Parathyroid adenoma (tissue), 2 donors: ENCODE results near the gene LARGE1.

ENCODE experiments used
- H2AFZ ChIP-seq: fragments of 300-600 bp; sonication (generic); one replicate; pipeline ENCODE4 v1.7.0; 2017; ENCODE audit warnings: antibody characterized with exemption, mild to moderate bottlenecking
- H3K27ac ChIP-seq: fragments of 300-600 bp; sonication (generic); one replicate; pipeline ENCODE4 v1.7.0; 2017
- H3K27me3 ChIP-seq: fragments of 300-600 bp; sonication (generic); one replicate; pipeline ENCODE4 v1.7.0; 2017; ENCODE audit warnings: low read length; ENCODE audit not compliant: control insufficient read depth, insufficient read depth
- H3K36me3 ChIP-seq: fragments of 300-600 bp; sonication (generic); one replicate; pipeline ENCODE4 v1.7.0; 2017; ENCODE audit warnings: low read length; ENCODE audit not compliant: control insufficient read depth, insufficient read depth
- H3K4me1 ChIP-seq: fragments of 300-600 bp; sonication (generic); one replicate; pipeline ENCODE4 v1.7.0; 2017; ENCODE audit warnings: control low read depth
- H3K4me2 ChIP-seq: fragments of 300-600 bp; sonication (generic); one replicate; pipeline ENCODE4 v1.7.0; 2017; ENCODE audit warnings: low read length
- H3K4me3 ChIP-seq: fragments of 300-600 bp; sonication (generic); one replicate; pipeline ENCODE4 v1.7.0; 2017; ENCODE audit warnings: low read depth, low read length
- H3K79me2 ChIP-seq: fragments of 300-600 bp; sonication (generic); one replicate; pipeline ENCODE4 v1.7.0; 2017; ENCODE audit warnings: control low read depth
- H3K9ac ChIP-seq: fragments of 300-600 bp; sonication (generic); one replicate; pipeline ENCODE4 v1.7.0; 2017; ENCODE audit warnings: mild to moderate bottlenecking
- H3K9me3 ChIP-seq: fragments of 300-600 bp; sonication (generic); one replicate; pipeline ENCODE4 v1.7.0; 2017; ENCODE audit warnings: low read length; ENCODE audit not compliant: control insufficient read depth
- CTCF ChIP-seq: fragments of 300-600 bp; sonication (generic); IDR thresholded peaks from one replicate; pipeline ENCODE4 v1.7.0; 2017; ENCODE audit warnings: antibody characterized with exemption, mild to moderate bottlenecking
- donor health status: primary hyperparathyroidism.

Gene LARGE1

GRCh38 chr22:33476716-33477115 is 443.6 kb downstream of the LARGE1 start:
- Histone ChIP-seq H3K27ac (no peak overlapping the region), H3K4me3 (no peak overlapping the region), H3K27me3 (no peaks in the 10 kb centered on the region), H3K4me1 (no peaks in the 10 kb centered on the region), H3K9ac (no peak overlapping the region), H3K9me3 (no peaks in the 10 kb centered on the region), H3K4me2 (no peak overlapping the region), H2AFZ (no peak overlapping the region), H3K36me3 (no peaks in the 10 kb centered on the region), H3K79me2 (no peaks in the 10 kb centered on the region)
- no peak for TF ChIP-seq CTCF

GRCh38 chr22:33476206-33476605 is 444.1 kb downstream of the LARGE1 start:
- Histone ChIP-seq H2AFZ (no peak overlapping the region), H3K9me3 (no peaks in the 10 kb centered on the region), H3K27ac (no peak overlapping the region), H3K4me1 (no peaks in the 10 kb centered on the region), H3K27me3 (no peaks in the 10 kb centered on the region), H3K79me2 (no peaks in the 10 kb centered on the region), H3K36me3 (no peaks in the 10 kb centered on the region), H3K4me2 (no peak overlapping the region), H3K4me3 (no peak overlapping the region), H3K9ac (no peak overlapping the region)
- no peak for TF ChIP-seq CTCF

- H3K4me3 ChIP-seq = no peak overlapping the region
- H3K36me3 ChIP-seq = no peaks in the 10 kb centered on the region
- no peaks in the 10 kb centered on the region for H3K9me3 ChIP-seq
- no peak for TF ChIP-seq CTCF
- H2AFZ ChIP-seq = no peak overlapping the region
- no peaks in the 10 kb centered on the region for H3K4me1 ChIP-seq
- no peaks in the 10 kb centered on the region for H3K79me2 ChIP-seq
- H3K27me3 ChIP-seq = no peaks in the 10 kb centered on the region
- H3K27ac ChIP-seq = no peak overlapping the region
- H3K9ac ChIP-seq = no peak overlapping the region
- no peak overlapping the region for H3K4me2 ChIP-seq
Observed at GRCh38 chr22:33474587-33474986, 445.7 kb downstream of the LARGE1 start.

- TF ChIP-seq CTCF = no peak
- Histone ChIP-seq H3K9me3 (no peaks in the 10 kb centered on the region), H3K27ac (no peak overlapping the region), H2AFZ (no peak overlapping the region), H3K27me3 (no peaks in the 10 kb centered on the region), H3K36me3 (no peaks in the 10 kb centered on the region), H3K79me2 (no peaks in the 10 kb centered on the region), H3K4me3 (no peak overlapping the region), H3K9ac (no peak overlapping the region), H3K4me1 (no peaks in the 10 kb centered on the region), H3K4me2 (no peak overlapping the region)
Observed at GRCh38 chr22:33472462-33473344, 447.6 kb downstream of the LARGE1 start.

- Histone ChIP-seq H3K27ac (no peak overlapping the region), H3K4me3 (no peak overlapping the region), H3K27me3 (no peaks in the 10 kb centered on the region), H3K79me2 (no peaks in the 10 kb centered on the region), H3K9ac (no peak overlapping the region), H3K9me3 (no peaks in the 10 kb centered on the region), H2AFZ (no peak overlapping the region), H3K4me1 (no peaks in the 10 kb centered on the region), H3K4me2 (no peak overlapping the region), H3K36me3 (no peaks in the 10 kb centered on the region)
- TF ChIP-seq CTCF = no peak
Observed at GRCh38 chr22:33470456-33470855, 449.8 kb downstream of the LARGE1 start.
